H1 (cell line): Measurements from ENCODE around the gene PHLDB3. TPM values are rescaled to one million over a fixed set of nuclear protein-coding genes. Genes with fewer than 3 reads are reported as not detected.
A peak's percentile ranks its signal among the peaks of the same experiment; 100 is the strongest.

Experiments
- ATF3 ChIP-seq: IDR thresholded peaks from 2 replicates; pipeline ENCODE4 v1.6.1; 2011; ENCODE audit warnings: low read depth, mild to moderate bottlenecking, low read length; ENCODE audit not compliant: insufficient read depth
- BCL11A ChIP-seq, 2 experiments: IDR thresholded peaks; one replicate each; pipeline ENCODE4 v1.6.1; 2011; ENCODE audit warnings: low read depth in 2 of 2, low read length in 2 of 2, mild to moderate bottlenecking in 2 of 2
- CBX5 ChIP-seq: fragments of 300-800, 300-1000 bp; sonication (generic); IDR thresholded peaks from 2 replicates; pipeline ENCODE4 v1.7.1; 2016; ENCODE audit warnings: antibody characterized with exemption, low read length, low read depth
- CTBP2 ChIP-seq: IDR thresholded peaks from 2 replicates; pipeline ENCODE4 v1.7.0; 2011; ENCODE audit warnings: borderline replicate concordance, mild to moderate bottlenecking, moderate library complexity, mixed read lengths, low read length; ENCODE audit not compliant: insufficient read depth, insufficient read length
- CTCF ChIP-seq, 3 experiments: IDR thresholded peaks; 1 replicate in 2 of 3; 2 replicates in 1 of 3; pipeline versions ENCODE4 v1.5.1 to v1.6.1; 2011; ENCODE audit warnings: low read length in 3 of 3, mild to moderate bottlenecking in 3 of 3, inconsistent platforms in 2 of 3, low read depth in 1 of 3, moderate library complexity in 1 of 3; ENCODE audit not compliant: insufficient read depth in 1 of 3; ENCODE audit errors: control extremely low read depth in 1 of 3
- E2F6 ChIP-seq: IDR thresholded peaks from 2 replicates; pipeline ENCODE4 v1.6.1; 2012; ENCODE audit warnings: inconsistent platforms
- FOSL1 ChIP-seq: IDR thresholded peaks from 2 replicates; pipeline ENCODE4 v1.6.1; 2011; ENCODE audit warnings: mild to moderate bottlenecking, low read depth, low read length, moderate library complexity; ENCODE audit not compliant: insufficient read depth
- GABPA ChIP-seq: IDR thresholded peaks from 2 replicates; pipeline ENCODE4 v1.6.1; 2011; ENCODE audit warnings: mild to moderate bottlenecking, low read length, moderate library complexity, borderline replicate concordance; ENCODE audit not compliant: insufficient read depth
- GTF2F1 ChIP-seq: IDR thresholded peaks from 2 replicates; pipeline ENCODE4 v1.6.1; 2012; ENCODE audit warnings: low read depth, low read length, improper control_type of control experiment, borderline replicate concordance
- JUN ChIP-seq: IDR thresholded peaks from 2 replicates; pipeline ENCODE4 v1.6.1; 2011; ENCODE audit warnings: low read depth, mild to moderate bottlenecking, improper control_type of control experiment, low read length
- KDM5A ChIP-seq: fragments of 200-600 bp; IDR thresholded peaks from 2 replicates; pipeline ENCODE4 v1.7.1; 2012; ENCODE audit warnings: mild to moderate bottlenecking, low read length, inconsistent platforms, mixed read lengths
- NRF1 ChIP-seq: IDR thresholded peaks from 2 replicates; pipeline ENCODE4 v1.6.1; 2011; ENCODE audit warnings: mild to moderate bottlenecking, low read depth, low read length, improper control_type of control experiment
- POLR2A ChIP-seq, 2 experiments: IDR thresholded peaks; 1 replicate in 1 of 2; 2 replicates in 1 of 2; pipeline ENCODE4 v1.6.1; 2011; ENCODE audit warnings: low read depth in 2 of 2, low read length in 2 of 2, mild to moderate bottlenecking in 2 of 2; ENCODE audit errors: control extremely low read depth in 1 of 2
- RBBP5 ChIP-seq: IDR thresholded peaks from 2 replicates; pipeline ENCODE4 v1.7.1; 2012; ENCODE audit warnings: low read depth, mild to moderate bottlenecking, inconsistent platforms, low read length, moderate library complexity, borderline replicate concordance
- SIN3A ChIP-seq, 2 experiments: IDR thresholded peaks in 1 of 2; conservative IDR thresholded peaks in 1 of 2; 2 replicates each; pipeline ENCODE4 v1.6.1; 2011 to 2012; ENCODE audit warnings: low read length in 2 of 2, improper control_type of control experiment in 1 of 2, low read depth in 1 of 2, mild to moderate bottlenecking in 1 of 2
- SP1 ChIP-seq: IDR thresholded peaks from 2 replicates; pipeline ENCODE4 v1.6.1; 2011; ENCODE audit warnings: low read depth, low read length
- SP4 ChIP-seq: IDR thresholded peaks from 2 replicates; pipeline ENCODE4 v1.6.1; 2012; ENCODE audit warnings: low read length, inconsistent platforms
- TCF12 ChIP-seq: IDR thresholded peaks from 2 replicates; pipeline ENCODE4 v1.6.1; 2011; ENCODE audit warnings: low read depth, mild to moderate bottlenecking, low read length
- USF2 ChIP-seq: IDR thresholded peaks from 2 replicates; pipeline ENCODE4 v1.6.1; 2011; ENCODE audit warnings: low read length, improper control_type of control experiment
- ZNF274 ChIP-seq: IDR thresholded peaks from 2 replicates; pipeline ENCODE4 v1.7.0; 2012; ENCODE audit warnings: low read length, borderline replicate concordance; ENCODE audit errors: extremely low read depth
- polyA plus RNA-seq, 7 experiments: library from polyadenylated mRNA; depleted of rRNA in 3 of 7; stranded (reverse) in 5 of 7; unstranded in 2 of 7; fragments of >200 nt in 5 of 7; fragments of 200-250 nt in 2 of 7; gene quantifications; 1 replicate in 5 of 7; 2 replicates in 1 of 7; 4 replicates in 1 of 7; pipeline versions ENCODE4 v1.2.1 to v1.2.3, GENCODE V29; 2011 to 2013; ENCODE audit warnings: missing spikeins in 2 of 7, mixed read lengths in 2 of 7
- total RNA-seq: library from RNA; stranded (reverse); fragmentation: NEBNext Ultra II Directional; extraction: Animal tissue kit (Norgen Biotek cat#: 25700); gene quantifications from 2 replicates; pipeline ENCODE4 v1.2.1, GENCODE V29; 2021

Gene PHLDB3
- total and polyA plus RNA-seq, 2 of the 8 experiments (the other 6 are each of a cell fraction or from before 2014, with no cell fraction given) = 4.0 to 8.5 TPM

- no peak for TF ChIP-seq CTCF (IDR thresholded peaks at IDR 0.05; ENCODE audit: control extremely low read depth in 1 of 3, insufficient read depth in 1 of 3, low read depth in 1 of 3, low read length in 3 of 3)
- no peak for TF ChIP-seq SP1
- TF ChIP-seq GTF2F1 = no peak
- 0 out of 2 replicates have a peak, but pooled peaks have one; percentile 62 for TF ChIP-seq RBBP5
- no peak for TF ChIP-seq CBX5
- no peak for TF ChIP-seq NRF1
- TF ChIP-seq ZNF274 = no peak
- TF ChIP-seq POLR2A (IDR thresholded peaks at IDR 0.05; ENCODE audit: control extremely low read depth in 1 of 2, low read depth in 2 of 2, low read length in 2 of 2) = 0 out of 3 replicates have a peak, but pooled peaks of 1 of the 2 experiments have one; percentile 49
- no peak for TF ChIP-seq ATF3
- no peak for TF ChIP-seq GABPA
- TF ChIP-seq SP4 = no peak
- TF ChIP-seq KDM5A = no peak
- no peak for TF ChIP-seq JUN
- TF ChIP-seq BCL11A (IDR thresholded peaks at IDR 0.05; ENCODE audit: low read depth in 2 of 2, low read length in 2 of 2) = no peak
- no peak for TF ChIP-seq USF2
- TF ChIP-seq TCF12 = no peak
- no peak for TF ChIP-seq CTBP2
- TF ChIP-seq E2F6 = peak; percentile 80
- TF ChIP-seq SIN3A (conservative IDR thresholded peaks at IDR 0.05 in 1 of 2, IDR thresholded peaks at IDR 0.05 in 1 of 2; ENCODE audit: low read depth in 1 of 2, low read length in 2 of 2) = peak in 1 of 2 experiments; percentile 13; a peak in 1 of 4 replicates
- TF ChIP-seq FOSL1 = no peak
Measured at GRCh38 chr19:43462785-43463380, 41.7 kb downstream of the PHLDB3 start (continued).
